ENCODE measurements around the gene EXOC3. TPM values are rescaled to one million over a fixed set of nuclear protein-coding genes. Genes with fewer than 3 reads are reported as not detected.

Gene EXOC3
- total and polyA plus RNA-seq, 7 donors = 18.6 to 68.7 (median 48.2) TPM

DNA sequence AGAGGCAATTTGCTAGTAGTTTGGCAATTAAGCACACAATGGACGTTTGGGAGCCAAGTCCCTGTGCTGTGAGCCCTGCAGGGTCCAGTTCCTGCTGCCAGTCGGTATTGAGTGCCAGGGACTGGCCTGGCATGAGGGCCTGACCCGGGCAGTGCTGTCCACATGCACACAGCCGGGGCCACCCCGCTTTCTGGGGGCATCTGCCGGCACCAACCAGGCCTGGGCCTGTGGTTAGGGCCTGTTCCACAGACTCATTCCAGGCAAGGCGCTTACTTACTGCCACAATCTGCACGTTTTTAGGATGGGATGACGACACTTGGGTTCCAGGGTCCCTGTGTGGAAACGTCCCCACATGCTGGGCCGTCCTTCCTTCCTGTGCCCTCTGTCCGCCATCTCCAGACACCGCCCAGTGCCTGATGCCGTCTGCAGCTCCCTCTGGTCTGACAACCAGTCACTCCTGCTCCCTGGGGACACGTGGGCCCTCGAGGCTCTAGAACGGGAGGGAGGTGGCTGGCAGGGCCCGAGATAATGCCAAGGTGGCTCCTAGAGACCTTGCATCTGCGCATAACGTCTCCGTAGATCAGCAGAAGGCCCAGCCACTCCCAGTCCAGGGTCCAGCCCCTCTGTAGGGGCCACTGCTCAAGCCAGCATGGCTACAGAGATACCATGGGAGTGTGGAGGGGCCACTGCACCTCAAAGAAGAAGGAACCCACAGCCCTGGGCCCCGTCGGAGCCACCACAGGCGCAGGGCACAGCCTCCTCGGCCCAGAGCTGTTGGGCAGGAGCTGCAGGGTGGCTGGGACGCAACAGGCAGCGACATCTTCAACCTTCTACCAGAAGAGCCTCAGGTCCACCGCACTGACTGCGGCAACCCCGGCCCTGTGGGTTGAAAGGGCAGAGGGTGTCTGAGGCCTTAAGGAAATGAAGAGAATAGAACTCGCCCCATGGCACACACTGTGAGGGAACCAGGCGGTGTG, 56.5 kb downstream of the EXOC3 start:
- Histone ChIP-seq H3K4me1 (no peaks in the 10 kb centered on the region), H3K36me3 (no peaks in the 10 kb centered on the region), H3K27ac (no peak overlapping the region), H3K9me3 (no peaks in the 10 kb centered on the region), H3K27me3 (peaks cover 3 to 80% (median 54%) of the 10 kb centered on the region in 3 donors), H3K4me3 (no peak overlapping the region)
- no peak for DNase-seq
- intact Hi-C loops (cut with DNase I) = no loop called here
- WGBS, 2 donors = 89 to 92% methylated on average over 32 of the region's 32 CpGs
- TF ChIP-seq, protein P1, sequence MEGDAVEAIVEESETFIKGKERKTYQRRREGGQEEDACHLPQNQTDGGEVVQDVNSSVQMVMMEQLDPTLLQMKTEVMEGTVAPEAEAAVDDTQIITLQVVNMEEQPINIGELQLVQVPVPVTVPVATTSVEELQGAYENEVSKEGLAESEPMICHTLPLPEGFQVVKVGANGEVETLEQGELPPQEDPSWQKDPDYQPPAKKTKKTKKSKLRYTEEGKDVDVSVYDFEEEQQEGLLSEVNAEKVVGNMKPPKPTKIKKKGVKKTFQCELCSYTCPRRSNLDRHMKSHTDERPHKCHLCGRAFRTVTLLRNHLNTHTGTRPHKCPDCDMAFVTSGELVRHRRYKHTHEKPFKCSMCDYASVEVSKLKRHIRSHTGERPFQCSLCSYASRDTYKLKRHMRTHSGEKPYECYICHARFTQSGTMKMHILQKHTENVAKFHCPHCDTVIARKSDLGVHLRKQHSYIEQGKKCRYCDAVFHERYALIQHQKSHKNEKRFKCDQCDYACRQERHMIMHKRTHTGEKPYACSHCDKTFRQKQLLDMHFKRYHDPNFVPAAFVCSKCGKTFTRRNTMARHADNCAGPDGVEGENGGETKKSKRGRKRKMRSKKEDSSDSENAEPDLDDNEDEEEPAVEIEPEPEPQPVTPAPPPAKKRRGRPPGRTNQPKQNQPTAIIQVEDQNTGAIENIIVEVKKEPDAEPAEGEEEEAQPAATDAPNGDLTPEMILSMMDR (IDR thresholded peaks at IDR 0.05) = no peak
- TF ChIP-seq POLR2A (IDR thresholded peaks at IDR 0.05) (no peak), EP300 (IDR thresholded peaks at IDR 0.05) (no peak), POLR2AphosphoS5 (IDR thresholded peaks at IDR 0.05) (no peak)

DNA sequence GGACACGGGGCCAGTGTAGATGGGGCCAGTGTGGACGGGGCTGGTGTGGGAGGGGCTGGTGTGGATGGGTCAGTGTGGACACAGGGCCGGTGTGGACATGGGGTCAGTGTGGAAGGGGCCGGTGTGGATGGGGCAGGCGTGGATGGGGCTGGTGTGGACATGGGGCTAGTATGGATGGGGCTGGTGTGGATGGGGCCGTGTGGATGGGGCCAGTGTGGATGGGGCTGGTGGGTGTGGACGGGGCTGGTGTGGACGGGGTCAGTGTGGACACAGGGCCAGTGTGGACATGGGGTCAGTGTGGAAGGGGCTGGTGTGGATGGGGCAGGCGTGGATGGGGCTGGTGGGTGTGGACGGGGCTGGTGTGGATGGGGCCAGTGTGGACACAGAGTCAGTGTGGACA, 57.5 kb downstream of the EXOC3 start:
- peaks cover 3 to 85% (median 59%) of the 10 kb centered on the region in 3 donors for H3K27me3 ChIP-seq
- no peaks in the 10 kb centered on the region for H3K4me1 ChIP-seq
- no peak for TF ChIP-seq POLR2AphosphoS5 (IDR thresholded peaks at IDR 0.05)
- TF ChIP-seq, protein P1 (IDR thresholded peaks at IDR 0.05) = no peak
- no peak for TF ChIP-seq POLR2A (IDR thresholded peaks at IDR 0.05)
- 91 to 93% methylated on average over 10 of the region's 10 CpGs for WGBS, 2 donors
- no peaks in the 10 kb centered on the region for H3K9me3 ChIP-seq
- H3K36me3 ChIP-seq = no peaks in the 10 kb centered on the region
- intact Hi-C loops (cut with DNase I) = no loop called here
- no peak for DNase-seq
- no peak overlapping the region for H3K4me3 ChIP-seq
- no peak overlapping the region for H3K27ac ChIP-seq

DNA sequence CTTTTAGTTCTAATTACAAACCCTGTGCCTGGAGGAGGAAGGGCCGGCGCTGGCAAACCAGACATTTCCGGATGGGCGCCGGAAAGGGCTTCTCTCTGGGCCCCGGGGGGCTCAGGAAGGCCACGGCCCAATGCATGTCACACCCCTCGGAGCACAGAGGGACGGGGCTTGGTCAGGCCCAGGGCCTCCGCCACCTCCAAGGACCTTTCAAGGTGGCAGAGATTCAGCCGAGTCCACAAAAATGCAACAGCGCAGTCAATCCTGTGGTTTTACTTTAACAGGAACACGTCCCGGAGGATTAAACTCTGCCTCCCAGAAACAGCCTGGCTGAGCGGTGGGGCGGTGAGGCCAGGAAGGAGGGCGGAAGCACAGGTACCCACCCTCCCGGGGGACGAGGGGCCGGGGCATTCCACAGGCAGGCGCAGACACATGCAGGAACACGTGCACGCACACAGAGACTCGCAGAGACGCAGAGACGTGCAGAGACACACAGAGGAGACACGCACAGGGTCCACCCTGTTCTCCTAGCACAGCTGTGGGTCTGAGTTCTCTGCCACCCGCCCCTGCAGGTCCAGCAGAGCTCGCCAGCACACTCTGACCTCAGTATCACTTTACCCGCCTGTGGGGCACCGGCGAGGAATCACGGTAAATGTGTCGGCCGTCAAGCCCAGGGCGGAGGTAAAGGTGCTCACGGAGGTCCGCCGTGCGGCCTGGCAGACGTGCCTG, 58.3 kb downstream of the EXOC3 start:
- no peak for TF ChIP-seq EP300 (IDR thresholded peaks at IDR 0.05)
- Histone ChIP-seq H3K27me3 (peaks cover 3 to 87% (median 65%) of the 10 kb centered on the region in 3 donors), H3K36me3 (no peaks in the 10 kb centered on the region), H3K27ac (no peak overlapping the region), H3K9me3 (no peaks in the 10 kb centered on the region), H3K4me1 (no peaks in the 10 kb centered on the region), H3K4me3 (no peak overlapping the region)
- intact Hi-C loops (cut with DNase I) = no loop called here
- WGBS, 2 donors = 73% methylated on average over 41 of the region's 41 CpGs
- no peak for DNase-seq

DNA sequence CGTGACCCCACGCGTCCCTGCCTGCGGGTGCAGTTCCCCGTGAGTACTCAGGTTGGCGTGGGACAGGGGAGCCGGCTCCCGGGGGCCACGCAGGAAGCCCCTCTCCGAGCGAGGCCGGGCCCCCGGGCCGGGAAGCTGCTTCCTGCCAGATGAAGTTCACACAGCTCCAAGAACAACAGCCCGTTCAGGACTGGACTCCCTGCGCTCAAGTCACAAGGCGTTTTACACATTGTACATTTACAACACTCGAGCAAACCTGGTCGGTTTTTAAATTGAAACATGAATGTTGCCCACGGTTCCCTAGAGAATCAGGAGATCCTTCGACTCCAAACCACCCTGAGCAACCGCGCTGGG, 58.8 kb downstream of the EXOC3 start:
- Histone ChIP-seq H3K4me1 (no peaks in the 10 kb centered on the region), H3K27ac (no peak overlapping the region), H3K27me3 (peaks cover 3 to 90% (median 67%) of the 10 kb centered on the region in 3 donors), H3K9me3 (no peaks in the 10 kb centered on the region), H3K36me3 (no peaks in the 10 kb centered on the region), H3K4me3 (no peak overlapping the region)
- intact Hi-C loops (cut with DNase I) = no loop called here
- no peak for DNase-seq
- 35 to 76% methylated on average over 23 of the region's 23 CpGs for WGBS, 2 donors
- TF ChIP-seq POLR2AphosphoS5 (IDR thresholded peaks at IDR 0.05) (no peak), EP300 (IDR thresholded peaks at IDR 0.05) (no peak), POLR2A (IDR thresholded peaks at IDR 0.05) (no peak)
- TF ChIP-seq, protein P1 (IDR thresholded peaks at IDR 0.05) = no peak

All from sigmoid colon (tissue), 7 donors.